WERI-Rb-1 (cell line): Measurements from ENCODE around the gene OSBPL7.

ENCODE experiments used
- DNase-seq: peaks from one replicate; pipeline ENCODE4 v3.0.0-alpha.2; 2020
- H3K27ac ChIP-seq: fragments of 250-450 bp; sonication (Bioruptor Pico); 2 replicates; pipeline ENCODE4 v1.5.1; 2020; ENCODE audit warnings: mild to moderate bottlenecking, moderate library complexity
- H3K27me3 ChIP-seq: fragments of 250-450 bp; sonication (Bioruptor Pico); 2 replicates; pipeline ENCODE4 v1.5.1; 2021; ENCODE audit warnings: mild to moderate bottlenecking, low read depth, moderate library complexity; ENCODE audit not compliant: insufficient read depth, severe bottlenecking
- H3K36me3 ChIP-seq: fragments of 250-450 bp; sonication (Bioruptor Pico); 2 replicates; pipeline ENCODE4 v1.5.1; 2020; ENCODE audit warnings: mild to moderate bottlenecking, moderate library complexity
- H3K4me3 ChIP-seq: 2 replicates; pipeline ENCODE4 v1.5.1; 2011; ENCODE audit warnings: low read depth, mild to moderate bottlenecking, control low read depth, low read length
- H3K9me3 ChIP-seq: fragments of 250-450 bp; sonication (Bioruptor Pico); 2 replicates; pipeline ENCODE4 v1.5.1; 2021; ENCODE audit warnings: mild to moderate bottlenecking, moderate library complexity; ENCODE audit not compliant: severe bottlenecking
- TF ChIP-seq, protein P1 (sequence below): IDR thresholded peaks from 2 replicates; pipeline ENCODE4 v1.5.1; 2011; ENCODE audit warnings: low read depth, mild to moderate bottlenecking, control low read depth, inconsistent platforms, low read length

The OSBPL7 gene

DNA sequence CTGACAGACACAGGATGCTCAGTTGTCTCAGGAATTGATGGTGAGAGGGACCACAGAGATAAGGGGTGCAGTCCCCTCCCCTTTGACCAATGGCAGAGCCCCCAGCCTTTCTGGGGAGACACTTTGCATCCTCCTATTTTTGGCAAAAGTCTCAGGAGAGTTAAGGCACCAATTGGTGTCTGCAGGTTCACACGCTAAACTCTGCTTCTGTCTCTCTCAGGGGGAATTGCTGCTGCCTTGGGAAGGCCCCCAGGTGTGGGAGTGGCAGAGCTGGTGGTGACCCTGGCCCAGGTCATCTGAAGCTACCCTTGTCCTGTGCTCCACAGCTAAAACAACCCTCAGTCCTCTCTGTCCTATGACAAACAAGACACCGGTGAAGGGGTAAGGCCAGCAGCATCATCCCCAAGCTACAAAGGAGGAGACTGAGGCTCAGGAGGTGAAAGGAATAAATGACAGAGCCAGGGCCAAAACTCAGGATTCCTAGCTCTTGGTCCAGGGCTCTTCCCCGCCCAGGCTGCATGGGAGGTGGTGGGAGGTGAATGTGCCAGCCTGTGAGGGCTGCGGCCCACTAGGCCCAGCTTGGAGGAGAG lies 20.3 kb downstream of the OSBPL7 start:
- H3K27me3 ChIP-seq, result no peaks in the 10 kb centered on the region
- no peaks in the 10 kb centered on the region for H3K36me3 ChIP-seq
- DNase-seq, result no peak
- TF ChIP-seq, protein P1, sequence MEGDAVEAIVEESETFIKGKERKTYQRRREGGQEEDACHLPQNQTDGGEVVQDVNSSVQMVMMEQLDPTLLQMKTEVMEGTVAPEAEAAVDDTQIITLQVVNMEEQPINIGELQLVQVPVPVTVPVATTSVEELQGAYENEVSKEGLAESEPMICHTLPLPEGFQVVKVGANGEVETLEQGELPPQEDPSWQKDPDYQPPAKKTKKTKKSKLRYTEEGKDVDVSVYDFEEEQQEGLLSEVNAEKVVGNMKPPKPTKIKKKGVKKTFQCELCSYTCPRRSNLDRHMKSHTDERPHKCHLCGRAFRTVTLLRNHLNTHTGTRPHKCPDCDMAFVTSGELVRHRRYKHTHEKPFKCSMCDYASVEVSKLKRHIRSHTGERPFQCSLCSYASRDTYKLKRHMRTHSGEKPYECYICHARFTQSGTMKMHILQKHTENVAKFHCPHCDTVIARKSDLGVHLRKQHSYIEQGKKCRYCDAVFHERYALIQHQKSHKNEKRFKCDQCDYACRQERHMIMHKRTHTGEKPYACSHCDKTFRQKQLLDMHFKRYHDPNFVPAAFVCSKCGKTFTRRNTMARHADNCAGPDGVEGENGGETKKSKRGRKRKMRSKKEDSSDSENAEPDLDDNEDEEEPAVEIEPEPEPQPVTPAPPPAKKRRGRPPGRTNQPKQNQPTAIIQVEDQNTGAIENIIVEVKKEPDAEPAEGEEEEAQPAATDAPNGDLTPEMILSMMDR, result no peak
- no peak overlapping the region for H3K27ac ChIP-seq
- no peak overlapping the region for H3K4me3 ChIP-seq
- H3K9me3 ChIP-seq, result no peaks in the 10 kb centered on the region

DNA sequence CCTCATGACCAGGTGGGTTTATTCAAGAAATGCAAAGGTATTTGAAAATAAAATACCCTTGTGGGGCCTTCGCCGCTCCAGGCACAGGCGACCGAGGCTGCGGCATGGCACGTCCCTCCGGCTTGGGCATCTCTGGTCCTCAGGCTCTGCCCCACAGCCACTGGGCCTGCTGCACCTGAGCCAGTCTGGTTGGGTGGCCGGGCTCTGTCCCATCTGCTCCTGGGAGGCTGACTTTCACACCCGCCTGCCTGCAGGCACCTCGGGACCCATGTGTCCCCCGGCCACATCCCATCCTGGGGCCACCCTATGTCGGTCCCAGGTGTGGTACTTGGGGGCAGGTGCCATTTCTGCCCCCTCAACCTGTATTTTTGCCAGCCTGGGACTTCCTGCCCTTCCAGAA lies 20.9 kb downstream of the OSBPL7 start:
- no peaks in the 10 kb centered on the region for H3K36me3 ChIP-seq
- no peak overlapping the region for H3K4me3 ChIP-seq
- H3K27ac ChIP-seq, result no peak overlapping the region
- H3K9me3 ChIP-seq, result no peaks in the 10 kb centered on the region
- no peaks in the 10 kb centered on the region for H3K27me3 ChIP-seq
- no peak for DNase-seq
- TF ChIP-seq, protein P1, result no peak

DNA sequence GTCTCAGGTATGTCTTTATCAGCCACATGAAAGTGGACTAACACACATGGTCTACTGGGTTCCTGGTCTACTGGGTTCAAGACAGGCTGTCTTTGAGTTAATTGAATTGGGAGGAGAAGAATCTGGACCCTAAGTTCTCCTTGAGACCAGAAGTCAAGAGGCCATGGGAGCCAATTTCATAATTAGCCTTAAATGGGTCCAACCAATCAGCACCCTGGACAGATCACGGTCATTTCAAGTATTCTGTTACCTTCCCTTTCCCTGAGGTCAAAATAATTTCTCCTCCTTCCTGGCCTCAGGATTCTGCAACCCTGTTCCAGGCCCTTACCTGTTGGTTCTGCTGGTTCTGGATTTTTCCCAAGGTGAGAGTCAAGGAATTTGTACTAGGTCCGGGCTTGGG lies 23.8 kb downstream of the OSBPL7 start:
- no peaks in the 10 kb centered on the region for H3K9me3 ChIP-seq
- no peaks in the 10 kb centered on the region for H3K36me3 ChIP-seq
- H3K27me3 ChIP-seq, result no peaks in the 10 kb centered on the region
- TF ChIP-seq, protein P1, result no peak
- H3K4me3 ChIP-seq, result no peak overlapping the region
- no peak for DNase-seq
- H3K27ac ChIP-seq, result no peak overlapping the region

DNA sequence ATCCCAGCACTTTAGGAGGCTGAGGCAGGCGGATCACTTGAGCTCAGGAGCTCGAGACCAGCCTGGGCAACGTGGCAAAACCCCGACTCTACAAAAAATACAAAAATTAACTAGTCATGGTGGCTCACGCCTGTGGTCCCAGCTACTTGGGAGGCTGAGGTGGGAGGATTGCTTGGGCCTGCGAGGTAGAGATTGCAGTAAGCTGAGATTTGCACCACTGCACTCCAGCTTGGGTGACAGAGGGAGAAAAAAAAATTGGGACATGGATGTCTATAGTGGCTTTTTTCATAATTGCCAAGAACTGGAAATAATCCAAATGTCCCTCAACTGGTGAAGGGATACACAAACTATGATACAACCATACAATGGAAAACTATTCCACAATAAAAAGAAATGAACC lies 28.6 kb downstream of the OSBPL7 start:
- no peak for DNase-seq
- Histone ChIP-seq H3K36me3 (no peaks in the 10 kb centered on the region), H3K27me3 (no peaks in the 10 kb centered on the region), H3K9me3 (no peaks in the 10 kb centered on the region), H3K4me3 (no peak overlapping the region), H3K27ac (no peak overlapping the region)
- TF ChIP-seq, protein P1, result no peak

DNA sequence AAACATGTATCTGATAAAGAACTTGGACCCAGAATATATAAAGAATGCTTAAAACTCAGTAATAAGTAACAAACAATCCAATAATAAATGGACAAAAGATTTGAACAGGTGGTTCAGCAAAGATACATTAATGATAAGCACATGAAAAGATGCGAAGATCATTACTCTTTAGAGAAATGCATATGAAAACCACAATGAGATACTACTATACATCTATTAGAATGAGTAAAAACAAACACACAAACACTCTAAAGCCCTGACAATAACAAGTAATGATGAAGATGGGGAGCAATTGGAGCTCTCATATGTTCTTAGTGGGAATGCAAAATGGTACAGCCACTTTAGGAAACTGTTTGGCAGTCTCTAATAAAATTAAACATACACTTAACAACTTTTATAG lies 29.1 kb downstream of the OSBPL7 start:
- TF ChIP-seq, protein P1, result no peak
- H3K4me3 ChIP-seq, result no peak overlapping the region
- no peak for DNase-seq
- H3K27ac ChIP-seq, result no peak overlapping the region
- H3K36me3 ChIP-seq, result no peaks in the 10 kb centered on the region
- H3K9me3 ChIP-seq, result no peaks in the 10 kb centered on the region
- no peaks in the 10 kb centered on the region for H3K27me3 ChIP-seq

DNA sequence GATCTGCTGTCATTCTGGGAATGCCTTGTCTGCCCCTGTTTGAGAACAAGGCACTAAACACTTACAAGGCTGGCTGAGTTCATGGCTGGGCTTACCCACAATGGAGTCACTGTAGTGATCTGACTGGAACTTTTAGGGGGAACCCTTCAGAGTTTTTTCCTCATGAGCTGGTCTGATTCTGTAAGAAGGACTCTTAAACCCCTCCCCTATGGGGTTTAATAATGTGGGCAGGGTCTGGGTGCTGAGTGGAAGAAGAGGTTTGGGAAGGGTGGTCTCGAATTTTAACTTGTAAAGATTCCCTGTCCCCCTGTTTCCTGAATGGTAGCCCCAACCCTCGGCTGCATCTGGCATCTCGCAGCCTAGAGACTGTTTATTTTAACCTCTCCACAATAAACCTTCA lies 30.6 kb downstream of the OSBPL7 start:
- no peak for DNase-seq
- no peak overlapping the region for H3K4me3 ChIP-seq
- H3K9me3 ChIP-seq, result no peaks in the 10 kb centered on the region
- H3K36me3 ChIP-seq, result no peaks in the 10 kb centered on the region; the same call in 1 of the 2 replicates
- TF ChIP-seq, protein P1, result no peak
- no peaks in the 10 kb centered on the region for H3K27me3 ChIP-seq
- no peak overlapping the region for H3K27ac ChIP-seq
